ACHN (cell line): ENCODE results near the gene RPS28.

ENCODE experiments used
- DNase-seq: peaks from one replicate; pipeline ENCODE4 v3.0.0-alpha.2; 2015
- in situ Hi-C: cut with HindIII; loops from 2 replicates; pipeline ENCODE4 v1.10.0; 2017; ENCODE audit warnings: low sequenced_read_pairs, low pct_ligation_motif_present, low pct_unique_long_range_greater_than_20kb

The RPS28 gene

GRCh38 chr19:8366121-8366581, 44.9 kb downstream of the RPS28 start:
- in situ Hi-C loops: no loop called here

GRCh38 chr19:8366961-8367326, 45.6 kb downstream of the RPS28 start:
- in situ Hi-C loops: no loop called here
- no peak for DNase-seq

More at GRCh38 chr19:8366121-8366581, 44.9 kb downstream of the RPS28 start:
- no peak for DNase-seq

GRCh38 chr19:8367327-8368001, 46.2 kb downstream of the RPS28 start:
- in situ Hi-C loops: no loop called here
- DNase-seq: peak; percentile 90

GRCh38 chr19:8370176-8371010, 49.1 kb downstream of the RPS28 start:
- DNase-seq: no peak
- in situ Hi-C loops: no loop called here

GRCh38 chr19:8371011-8371804, 49.9 kb downstream of the RPS28 start:
- in situ Hi-C loops: no loop called here
- DNase-seq: no peak
